Activated CD4-positive, alpha-beta T cell treated with anti-CD3 and anti-CD28 coated beads, Interleukin-2, amount 10 ng/mL, durations not matched to agents 24 days and 14 days (primary cell): ENCODE data around the gene ETNK2. TPM values are rescaled to one million over a fixed set of nuclear protein-coding genes. Genes with fewer than 3 reads are reported as not detected.

Experiments used
- DNase-seq: peaks from one replicate; pipeline ENCODE4 v3.0.0; 2022
- H3K27ac Mint-ChIP-seq: one replicate; pipeline ENCODE4 v1.8.0; 2022; ENCODE audit warnings: mild to moderate bottlenecking, mixed read lengths
- H3K27me3 Mint-ChIP-seq: one replicate; pipeline ENCODE4 v1.8.0; 2022; ENCODE audit warnings: mixed read lengths
- H3K36me3 Mint-ChIP-seq: one replicate; pipeline ENCODE4 v1.8.0; 2022; ENCODE audit warnings: low read depth, mild to moderate bottlenecking, mixed read lengths
- H3K4me1 Mint-ChIP-seq: one replicate; pipeline ENCODE4 v1.8.0; 2021; ENCODE audit warnings: mixed read lengths
- H3K4me3 Mint-ChIP-seq: one replicate; pipeline ENCODE4 v1.8.0; 2022; ENCODE audit warnings: mild to moderate bottlenecking, moderate library complexity, mixed read lengths
- H3K9me3 Mint-ChIP-seq: one replicate; pipeline ENCODE4 v1.8.0; 2021; ENCODE audit warnings: mixed read lengths
- intact Hi-C: fragments of 100-400 bp; cut with micrococcal nuclease; formaldehyde crosslinking; loops from one replicate; pipeline ENCODE4 v1.15.1; 2023
- total RNA-seq: library from RNA; stranded (reverse); gene quantifications from 2 replicates; pipeline ENCODE4 v1.2.3, GENCODE V29; 2022

ETNK2 gene, protein sequence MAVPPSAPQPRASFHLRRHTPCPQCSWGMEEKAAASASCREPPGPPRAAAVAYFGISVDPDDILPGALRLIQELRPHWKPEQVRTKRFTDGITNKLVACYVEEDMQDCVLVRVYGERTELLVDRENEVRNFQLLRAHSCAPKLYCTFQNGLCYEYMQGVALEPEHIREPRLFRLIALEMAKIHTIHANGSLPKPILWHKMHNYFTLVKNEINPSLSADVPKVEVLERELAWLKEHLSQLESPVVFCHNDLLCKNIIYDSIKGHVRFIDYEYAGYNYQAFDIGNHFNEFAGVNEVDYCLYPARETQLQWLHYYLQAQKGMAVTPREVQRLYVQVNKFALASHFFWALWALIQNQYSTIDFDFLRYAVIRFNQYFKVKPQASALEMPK
- 0.07 TPM in 1 of 2 replicates, not detected in the other for total RNA-seq

DNA sequence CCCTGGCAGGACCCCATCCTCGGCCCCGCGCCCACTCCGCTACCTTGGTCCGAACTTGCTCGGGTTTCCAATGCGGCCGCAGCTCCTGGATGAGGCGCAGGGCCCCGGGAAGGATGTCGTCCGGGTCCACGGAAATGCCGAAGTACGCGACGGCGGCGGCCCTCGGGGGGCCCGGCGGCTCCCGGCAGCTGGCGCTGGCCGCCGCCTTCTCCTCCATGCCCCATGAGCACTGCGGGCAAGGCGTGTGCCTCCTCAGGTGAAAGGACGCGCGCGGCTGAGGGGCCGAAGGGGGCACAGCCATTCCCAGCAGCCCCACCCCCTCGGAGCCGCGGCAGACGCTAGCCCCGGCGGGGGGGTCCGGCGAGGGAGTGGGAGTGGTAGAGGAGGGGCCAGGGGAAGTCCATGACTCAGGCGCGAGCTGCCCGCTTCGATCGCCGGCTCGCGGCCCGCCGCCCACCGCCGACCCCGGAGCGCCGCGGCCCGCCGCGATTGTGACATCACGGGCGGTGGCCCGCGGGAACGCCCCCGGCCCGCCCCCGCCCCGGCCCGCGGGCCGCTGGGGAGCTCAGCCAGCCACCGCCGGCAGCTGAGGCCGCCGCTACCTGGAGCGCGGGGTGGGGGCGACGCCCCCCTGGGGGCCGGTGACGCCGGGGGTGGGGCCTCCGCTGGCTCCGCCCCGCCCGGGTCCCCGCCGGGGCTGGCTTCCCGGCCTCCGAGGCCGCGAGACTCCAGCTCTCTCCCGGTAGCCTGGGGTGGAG lies at the start of gene ETNK2:
TSS of gene ETNK2 (minus strand) at position 493 of the 758 bp plus-strand sequence. CDS start at position 301, 192 bp downstream.
- Mint-ChIP-seq H3K36me3 (no peaks in the 10 kb centered on the region), H3K9me3 (no peaks in the 10 kb centered on the region), H3K27ac (no peak within 1 kb of the TSS), H3K27me3 (peaks cover 21% of the 10 kb centered on the region), H3K4me1 (no peaks in the 10 kb centered on the region), H3K4me3 (peak within 1 kb of the TSS; percentile 74)
- intact Hi-C loops, result loop anchor here (5.0 kb wide), 1 partner anchor 341 kb away; the partner anchor contains the start of gene PIK3C2B
- DNase-seq, result peak; percentile 78

DNA sequence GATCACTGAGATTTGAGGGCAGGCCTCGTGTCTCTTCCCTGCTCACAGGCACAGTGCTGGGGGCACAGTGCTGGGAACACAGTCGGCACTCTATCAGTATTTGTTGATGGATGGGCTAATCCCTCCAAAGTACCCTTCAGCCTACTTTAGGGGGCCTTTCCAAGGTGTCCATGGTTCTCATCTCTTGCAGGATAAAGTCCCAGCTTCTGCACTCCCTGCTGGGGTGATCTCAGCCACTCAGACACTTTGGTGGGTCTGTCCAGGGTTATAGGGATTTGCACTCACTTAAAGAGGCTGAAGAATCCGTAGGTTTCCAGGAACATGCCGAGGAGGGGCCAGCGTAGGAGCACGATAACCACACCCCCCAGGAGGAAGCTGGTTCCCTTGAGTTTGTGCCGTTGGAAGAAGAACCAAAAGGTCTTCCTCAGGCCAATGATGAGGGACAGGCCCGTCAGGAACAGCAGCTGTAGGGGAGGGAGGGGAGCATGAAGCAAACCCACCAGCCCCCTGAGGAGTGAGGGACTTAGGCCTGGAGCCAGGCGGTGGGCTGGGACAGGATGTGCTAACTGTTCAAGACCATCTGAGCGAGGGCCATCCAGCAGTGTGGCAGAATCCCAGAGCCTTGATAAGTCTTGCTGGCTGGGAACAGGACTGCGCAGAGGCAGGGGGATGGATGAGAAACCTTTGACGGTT lies 49.6 kb upstream of the ETNK2 start:
- no peaks in the 10 kb centered on the region for H3K9me3 Mint-ChIP-seq
- intact Hi-C loops, result no loop called here
- H3K36me3 Mint-ChIP-seq, result no peaks in the 10 kb centered on the region

DNA sequence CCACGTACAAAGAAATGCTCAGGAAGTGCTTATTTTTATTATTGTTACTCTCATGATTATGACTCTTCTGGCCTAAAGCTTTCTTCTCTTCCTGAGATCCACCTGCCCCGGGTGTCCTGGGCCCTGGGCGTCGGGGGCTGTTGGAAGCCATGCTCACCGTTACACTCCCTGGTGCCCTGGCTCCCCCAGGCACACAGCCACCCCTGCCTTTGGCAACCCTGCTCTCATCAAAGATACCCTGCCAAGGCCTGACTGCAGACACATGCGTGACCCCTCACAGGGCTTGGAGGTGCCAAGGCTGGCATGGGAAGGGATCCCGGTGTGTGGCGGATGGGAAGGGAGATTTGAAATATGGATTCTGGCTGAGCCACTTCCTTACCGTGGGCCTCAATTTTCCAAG lies 47.7 kb upstream of the ETNK2 start:
- intact Hi-C loops, result no loop called here
- DNase-seq, result no peak
- Mint-ChIP-seq H3K36me3 (no peaks in the 10 kb centered on the region), H3K27ac (no peak overlapping the region), H3K9me3 (no peaks in the 10 kb centered on the region), H3K4me3 (no peak overlapping the region), H3K27me3 (peaks cover 9% of the 10 kb centered on the region), H3K4me1 (no peaks in the 10 kb centered on the region)

More for the DNA sequence above, 49.6 kb upstream of the ETNK2 start:
- Mint-ChIP-seq H3K27ac (no peak overlapping the region), H3K4me1 (no peaks in the 10 kb centered on the region), H3K27me3 (peaks cover 25% of the 10 kb centered on the region), H3K4me3 (no peak overlapping the region)
- no peak for DNase-seq

DNA sequence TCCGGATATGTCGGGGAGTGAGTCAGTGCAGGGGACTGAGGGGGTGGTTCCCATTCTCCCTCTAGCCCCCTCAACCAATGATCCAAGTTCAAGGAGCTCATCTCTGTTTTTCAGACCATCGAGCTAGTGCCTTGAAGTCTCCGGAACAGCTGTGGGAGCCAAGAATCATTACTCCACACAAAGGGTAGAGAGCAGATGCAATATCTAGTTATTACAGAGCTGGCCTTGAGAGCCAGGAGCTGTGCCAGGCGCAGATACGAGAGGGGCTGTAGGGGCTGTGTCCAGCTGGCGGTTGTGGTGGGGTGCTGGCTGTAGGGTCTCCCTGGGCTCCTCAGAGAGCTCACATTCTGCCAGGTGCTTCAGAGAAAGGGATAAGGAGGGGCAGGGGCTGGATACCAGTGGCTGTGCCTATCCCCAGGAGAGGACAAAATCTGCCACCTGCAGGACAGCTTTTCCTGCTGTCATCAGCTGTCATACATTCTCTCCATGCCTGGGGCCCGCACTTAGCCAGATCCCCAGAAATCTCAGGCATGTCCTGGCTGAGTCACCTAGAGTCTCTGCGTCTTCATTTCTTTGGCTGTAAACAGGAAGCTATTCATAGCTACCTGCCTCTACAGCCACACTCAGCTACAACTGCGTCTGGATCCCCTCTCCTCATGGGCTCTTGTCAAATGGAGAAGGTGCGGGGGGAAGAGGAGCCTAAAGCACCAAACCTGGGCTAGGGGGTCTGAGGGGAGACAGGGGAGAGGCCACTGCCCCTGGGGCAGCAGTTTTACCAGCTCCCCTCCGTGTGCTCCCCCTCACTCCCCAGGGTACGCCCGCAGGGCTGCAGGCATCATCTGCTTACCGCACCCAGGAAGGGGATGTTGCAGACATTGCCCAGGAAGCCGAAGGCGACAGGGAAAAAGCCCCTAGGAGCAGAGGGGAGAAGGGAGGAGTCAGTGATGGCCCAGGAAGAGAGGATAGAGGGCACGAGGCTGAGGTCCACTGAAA lies 46.8 kb upstream of the ETNK2 start:
- DNase-seq, result no peak
- Mint-ChIP-seq H3K4me3 (no peak overlapping the region), H3K9me3 (no peaks in the 10 kb centered on the region), H3K4me1 (no peaks in the 10 kb centered on the region), H3K36me3 (no peaks in the 10 kb centered on the region), H3K27ac (no peak overlapping the region), H3K27me3 (peaks cover 3% of the 10 kb centered on the region)
- intact Hi-C loops, result no loop called here

DNA sequence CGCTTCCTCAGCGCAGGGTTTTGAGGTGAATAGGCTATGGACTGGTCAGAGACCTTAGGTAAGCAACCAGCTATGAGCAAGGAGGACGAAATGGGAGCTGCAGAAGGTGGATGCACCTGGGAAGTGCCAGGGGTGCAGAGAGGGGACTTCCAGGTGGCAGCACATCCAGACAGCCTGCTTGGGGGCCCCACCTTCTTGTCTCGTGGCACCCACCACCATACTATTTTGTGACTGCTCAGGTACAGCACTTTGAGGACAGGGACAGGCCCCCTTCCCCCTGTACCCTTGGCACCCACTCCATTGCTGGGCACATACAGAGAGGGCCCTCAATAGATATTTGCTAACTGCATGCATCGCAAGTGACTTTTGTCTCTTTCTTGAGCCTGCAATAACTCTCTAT lies 45.2 kb upstream of the ETNK2 start:
- no peaks in the 10 kb centered on the region for H3K4me1 Mint-ChIP-seq
- no peaks in the 10 kb centered on the region for H3K36me3 Mint-ChIP-seq
- no peaks in the 10 kb centered on the region for H3K9me3 Mint-ChIP-seq
- no peak for DNase-seq
- intact Hi-C loops, result no loop called here
- peaks cover 9% of the 10 kb centered on the region for H3K27me3 Mint-ChIP-seq
- H3K4me3 Mint-ChIP-seq, result no peak overlapping the region
- H3K27ac Mint-ChIP-seq, result no peak overlapping the region

DNA sequence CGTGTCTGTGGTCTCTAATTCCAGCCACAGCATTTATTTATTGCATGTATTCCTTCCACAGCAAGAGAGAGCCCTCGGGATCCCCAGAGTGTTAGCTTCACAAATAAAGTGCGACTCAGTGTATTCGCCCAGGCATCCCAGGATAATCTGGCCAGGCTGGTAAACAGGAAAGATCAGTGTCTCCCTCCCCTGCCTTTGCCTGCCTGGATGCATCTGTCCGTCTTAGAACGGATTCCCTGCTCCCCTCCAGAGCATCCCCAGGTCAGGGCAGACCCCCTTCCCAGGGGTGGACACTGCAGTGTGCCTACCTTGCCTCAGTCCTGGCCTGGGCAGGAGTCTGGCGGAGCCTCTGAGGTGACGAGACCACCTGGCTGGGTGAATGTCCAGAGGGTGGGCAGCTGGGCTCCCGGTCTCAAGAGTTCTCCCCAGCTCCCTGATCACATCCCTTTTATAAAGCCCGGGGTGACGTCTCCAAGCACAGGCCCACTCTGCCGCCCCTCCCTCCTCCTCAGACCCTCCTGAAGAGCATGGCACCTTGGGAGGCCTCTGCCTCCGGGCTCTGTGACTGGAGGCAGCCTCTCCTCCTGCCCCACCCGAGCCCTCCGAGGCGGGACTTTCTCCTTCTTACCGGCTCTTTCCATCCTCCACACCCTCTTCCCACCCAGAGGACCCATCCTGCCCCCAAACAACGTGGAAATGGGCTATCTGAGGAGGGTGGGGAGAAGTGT lies 44.4 kb upstream of the ETNK2 start, which contains the start of gene KISS1:
TSS of gene KISS1 (minus strand) at position 424 of the 728 bp plus-strand sequence. CDS start 3,615 bp downstream, outside the sequence.
- H3K27ac Mint-ChIP-seq, result no peak within 1 kb of the TSS
- no peak for DNase-seq
- no peaks in the 10 kb centered on the region for H3K4me1 Mint-ChIP-seq
- H3K9me3 Mint-ChIP-seq, result no peaks in the 10 kb centered on the region
- intact Hi-C loops, result no loop called here
- H3K4me3 Mint-ChIP-seq, result no peak within 1 kb of the TSS
- peaks cover 13% of the 10 kb centered on the region for H3K27me3 Mint-ChIP-seq
- H3K36me3 Mint-ChIP-seq, result no peaks in the 10 kb centered on the region

DNA sequence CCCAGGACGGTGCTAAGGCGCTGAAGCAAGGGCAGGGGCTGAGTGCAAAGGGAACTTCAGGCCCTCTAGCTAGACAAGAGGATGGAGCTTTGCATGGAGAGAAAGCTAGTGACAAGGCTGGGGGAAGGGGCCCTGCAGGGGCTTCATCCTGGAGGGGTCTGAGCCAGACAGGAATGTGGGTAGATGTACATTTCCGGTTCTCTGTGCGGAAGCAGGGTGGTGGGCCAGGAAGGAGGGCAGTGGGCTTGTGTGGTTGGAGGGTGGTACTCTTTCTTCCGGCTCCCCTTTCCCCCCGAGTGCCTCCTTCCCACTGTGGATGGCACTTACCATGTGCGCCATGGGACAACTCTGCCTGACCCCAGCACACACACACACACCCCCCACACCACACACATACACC lies 42.9 kb upstream of the ETNK2 start:
- Mint-ChIP-seq H3K36me3 (no peaks in the 10 kb centered on the region), H3K27ac (no peak overlapping the region), H3K4me3 (no peak overlapping the region), H3K4me1 (peaks cover 2% of the 10 kb centered on the region), H3K27me3 (peaks cover 21% of the 10 kb centered on the region), H3K9me3 (no peaks in the 10 kb centered on the region)
- no peak for DNase-seq
- intact Hi-C loops, result no loop called here

DNA sequence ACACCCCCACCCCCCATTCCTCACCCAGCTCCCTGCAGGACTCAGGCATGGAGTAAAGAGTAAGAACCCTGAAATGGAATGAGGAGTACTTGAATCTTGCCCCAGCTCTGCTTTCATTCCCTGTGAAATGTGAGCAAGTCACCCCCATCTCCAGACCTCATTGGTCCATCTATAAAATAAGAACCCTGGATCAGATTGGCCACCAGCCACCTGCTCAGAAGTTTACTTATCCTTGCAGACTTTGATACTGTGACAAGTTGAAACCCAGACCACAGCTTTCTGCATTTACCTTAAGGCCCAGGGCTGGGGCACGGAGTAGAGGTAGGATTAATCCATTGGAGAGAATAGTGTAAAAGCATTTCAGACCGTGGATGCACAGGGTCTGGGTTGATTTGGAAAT lies 42.2 kb upstream of the ETNK2 start:
- DNase-seq, result no peak
- no peaks in the 10 kb centered on the region for H3K36me3 Mint-ChIP-seq
- intact Hi-C loops, result no loop called here
- H3K9me3 Mint-ChIP-seq, result no peaks in the 10 kb centered on the region
- peaks cover 7% of the 10 kb centered on the region for H3K4me1 Mint-ChIP-seq
- H3K4me3 Mint-ChIP-seq, result no peak overlapping the region
- H3K27me3 Mint-ChIP-seq, result peaks cover 28% of the 10 kb centered on the region
- no peak overlapping the region for H3K27ac Mint-ChIP-seq

DNA sequence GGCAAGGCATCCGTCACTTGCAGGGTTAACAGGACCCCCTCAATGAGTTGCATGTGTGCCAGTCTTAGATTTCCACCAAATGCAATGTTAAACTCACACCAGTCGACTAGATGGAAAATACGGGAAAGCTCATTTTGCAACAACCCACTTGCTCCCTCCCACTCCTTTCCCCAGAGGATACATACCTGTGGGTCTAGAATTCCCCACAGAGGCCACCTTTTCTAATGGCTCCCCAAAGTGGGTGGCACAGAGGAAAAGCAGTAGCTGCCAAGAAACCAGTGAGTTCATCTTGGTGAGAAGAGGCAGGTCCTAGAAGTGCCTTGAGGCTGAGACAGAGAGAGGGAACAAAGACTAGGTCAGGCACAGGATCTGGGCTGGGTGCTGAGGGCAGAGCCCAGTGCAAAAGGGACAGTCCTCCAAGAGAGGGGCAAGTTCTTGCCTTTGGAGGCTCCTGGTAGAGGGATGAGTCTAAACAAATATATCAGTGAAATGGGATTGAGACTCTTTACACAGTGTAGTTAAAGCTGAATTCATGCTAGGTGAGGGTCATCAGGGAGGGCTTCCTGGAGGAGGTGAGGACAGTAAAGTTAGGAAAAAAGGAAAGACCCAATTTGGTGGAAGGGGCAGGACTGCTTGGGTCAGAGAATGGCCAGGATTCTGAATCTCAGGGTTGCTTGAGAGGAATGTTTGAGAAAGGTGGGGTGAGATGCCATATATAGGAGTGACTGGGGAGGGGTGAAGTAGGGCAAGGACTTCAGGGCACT lies 40.9 kb upstream of the ETNK2 start:
- Mint-ChIP-seq H3K4me3 (no peak overlapping the region), H3K36me3 (no peaks in the 10 kb centered on the region), H3K27ac (no peak overlapping the region), H3K9me3 (no peaks in the 10 kb centered on the region), H3K27me3 (peaks cover 36% of the 10 kb centered on the region), H3K4me1 (peaks cover 11% of the 10 kb centered on the region)
- intact Hi-C loops, result no loop called here
- no peak for DNase-seq

DNA sequence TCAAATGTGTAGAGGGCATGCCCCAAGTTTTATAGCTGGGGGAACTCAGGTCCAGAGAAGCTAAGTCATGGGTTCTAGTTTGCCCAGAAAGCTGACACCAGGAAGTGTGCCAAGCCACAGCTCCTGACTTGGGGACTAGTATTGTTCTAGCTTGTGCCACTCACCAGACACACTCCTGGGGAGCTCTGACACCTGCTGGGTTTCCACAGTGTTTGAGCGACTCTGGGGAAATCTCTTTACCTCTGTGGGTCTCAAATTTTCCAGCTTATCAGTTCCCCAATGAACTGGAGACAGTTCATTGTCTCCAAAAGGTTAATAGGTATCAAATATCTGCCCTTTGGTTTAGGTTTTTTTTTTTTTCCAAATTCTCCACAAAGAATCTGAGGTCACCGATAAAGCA lies 40.2 kb upstream of the ETNK2 start:
- H3K4me1 Mint-ChIP-seq, result peaks cover 11% of the 10 kb centered on the region
- DNase-seq, result no peak
- intact Hi-C loops, result no loop called here
- H3K27me3 Mint-ChIP-seq, result peaks cover 41% of the 10 kb centered on the region
- H3K36me3 Mint-ChIP-seq, result no peaks in the 10 kb centered on the region
- no peak overlapping the region for H3K27ac Mint-ChIP-seq
- H3K4me3 Mint-ChIP-seq, result no peak overlapping the region
- no peaks in the 10 kb centered on the region for H3K9me3 Mint-ChIP-seq

DNA sequence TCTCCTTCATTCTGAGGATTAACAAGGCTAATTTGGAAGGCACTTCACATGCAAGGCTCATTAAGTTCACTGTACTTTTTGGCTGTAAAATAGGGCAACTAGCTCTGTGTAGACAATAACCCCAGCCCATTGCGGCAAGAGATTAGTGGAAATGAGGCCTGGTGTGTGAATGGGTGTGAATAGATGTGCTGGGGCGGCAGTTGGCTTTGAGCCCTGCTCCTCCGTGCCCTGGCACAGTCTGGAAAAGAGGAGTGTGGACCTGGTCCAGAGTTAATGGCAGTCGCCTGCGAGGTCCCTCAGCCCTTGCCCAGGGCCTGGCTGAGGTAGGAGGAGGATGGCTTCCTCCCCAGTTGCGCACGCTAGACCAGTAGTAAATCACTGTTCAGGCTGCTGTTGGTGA lies 39.6 kb upstream of the ETNK2 start:
- Mint-ChIP-seq H3K27ac (no peak overlapping the region), H3K27me3 (peaks cover 43% of the 10 kb centered on the region), H3K4me1 (peaks cover 11% of the 10 kb centered on the region), H3K36me3 (no peaks in the 10 kb centered on the region), H3K4me3 (no peak overlapping the region), H3K9me3 (no peaks in the 10 kb centered on the region)
- DNase-seq, result no peak
- intact Hi-C loops, result no loop called here
